ENCODE data around the gene ADIRF.
"Not testable (repeated sequence)": the region's sequence is repeated elsewhere in the genome, so short reads cannot be mapped to it uniquely, and the experiment has no call there.

The ADIRF gene

GRCh38 chr10:87009134-87009696, 40.9 kb downstream of the ADIRF start:
- not testable (repeated sequence) for DNase-seq (ENCODE audit: low read depth, low spot score); H3K4me3 ChIP-seq (ENCODE audit: low read length)

- DNase-seq (ENCODE audit: low read depth, low spot score); H3K4me3 ChIP-seq (ENCODE audit: low read length): not testable (repeated sequence)
Measured at GRCh38 chr10:87013528-87013927, 45.2 kb downstream of the ADIRF start.

- DNase-seq (ENCODE audit: low read depth, low spot score); H3K4me3 ChIP-seq (ENCODE audit: low read length): not testable (repeated sequence)
Measured at GRCh38 chr10:87014986-87015716, 46.9 kb downstream of the ADIRF start.

GRCh38 chr10:87018127-87018526, 49.8 kb downstream of the ADIRF start:
- H3K4me3 ChIP-seq (ENCODE audit: low read length); DNase-seq (ENCODE audit: low read depth, low spot score): not testable (repeated sequence)

GRCh38 chr10:87019066-87019465, 50.8 kb downstream of the ADIRF start:
- not testable (repeated sequence) for H3K4me3 ChIP-seq (ENCODE audit: low read length); DNase-seq (ENCODE audit: low read depth, low spot score)

- H3K4me3 ChIP-seq (ENCODE audit: low read length); DNase-seq (ENCODE audit: low read depth, low spot score): not testable (repeated sequence)
Measured at GRCh38 chr10:87019504-87019903, 51.2 kb downstream of the ADIRF start.

GRCh38 chr10:87020056-87020455, 51.8 kb downstream of the ADIRF start, which contains the start of gene FAM25A:
Gene FAM25A, plus strand, starts transcription at chr10:87020294. Its CDS starts 31 bp downstream, at chr10:87020325.
- not testable (repeated sequence) for H3K4me3 ChIP-seq (ENCODE audit: low read length); DNase-seq (ENCODE audit: low read depth, low spot score)

All from Jurkat, Clone E6-1 (cell line).